GM19099 (cell line): ENCODE results near the gene FAM219B.
A peak's percentile ranks its signal among the peaks of the same experiment; 100 is the strongest.

Source experiments
- POLR2A ChIP-seq: IDR thresholded peaks from 3 replicates; pipeline ENCODE4 v1.6.1; 2011; ENCODE audit warnings: low read depth; ENCODE audit not compliant: insufficient read length; ENCODE audit errors: extremely low read depth

The FAM219B gene

DNA sequence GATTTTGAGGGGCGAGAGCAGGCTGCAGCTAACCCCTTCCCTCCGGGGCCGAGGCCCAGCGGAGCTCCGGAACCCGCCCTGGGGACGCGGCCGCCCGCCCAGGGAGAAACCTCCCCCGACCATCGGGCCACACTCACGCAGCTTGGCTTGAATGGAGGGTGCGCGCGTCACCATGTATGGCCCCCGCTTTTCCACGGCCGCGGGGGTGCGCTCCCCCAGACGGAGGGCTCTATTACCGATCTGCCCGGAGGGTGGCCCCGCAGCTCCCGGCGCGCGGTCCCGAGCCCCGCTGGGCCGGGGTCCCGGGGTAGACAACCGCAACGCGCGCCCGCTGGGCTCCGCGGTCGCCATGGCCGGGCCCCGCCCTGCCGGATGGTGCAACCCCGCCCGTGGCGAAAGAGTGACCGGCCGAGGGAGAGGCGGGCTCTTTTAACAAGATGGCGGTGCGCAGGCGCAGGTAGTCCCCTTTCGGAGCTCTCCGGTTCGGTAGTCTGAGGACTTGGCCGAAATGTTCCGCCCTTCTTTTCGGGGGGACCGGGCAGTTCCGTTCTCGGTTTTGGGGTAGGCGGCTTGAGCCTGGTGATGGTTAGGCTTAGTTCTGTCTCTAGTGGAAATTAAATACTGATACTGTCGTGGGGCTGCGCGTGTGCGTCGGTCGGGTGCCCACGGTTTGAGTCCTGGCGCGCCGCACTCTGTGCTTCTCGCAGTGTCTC, at the start of gene FAM219B:
FAM219B (minus strand) TSS at position 402 of the 713 bp plus-strand sequence; CDS start at position 351, 51 bp downstream.
- TF ChIP-seq POLR2A = peak; percentile 83

DNA sequence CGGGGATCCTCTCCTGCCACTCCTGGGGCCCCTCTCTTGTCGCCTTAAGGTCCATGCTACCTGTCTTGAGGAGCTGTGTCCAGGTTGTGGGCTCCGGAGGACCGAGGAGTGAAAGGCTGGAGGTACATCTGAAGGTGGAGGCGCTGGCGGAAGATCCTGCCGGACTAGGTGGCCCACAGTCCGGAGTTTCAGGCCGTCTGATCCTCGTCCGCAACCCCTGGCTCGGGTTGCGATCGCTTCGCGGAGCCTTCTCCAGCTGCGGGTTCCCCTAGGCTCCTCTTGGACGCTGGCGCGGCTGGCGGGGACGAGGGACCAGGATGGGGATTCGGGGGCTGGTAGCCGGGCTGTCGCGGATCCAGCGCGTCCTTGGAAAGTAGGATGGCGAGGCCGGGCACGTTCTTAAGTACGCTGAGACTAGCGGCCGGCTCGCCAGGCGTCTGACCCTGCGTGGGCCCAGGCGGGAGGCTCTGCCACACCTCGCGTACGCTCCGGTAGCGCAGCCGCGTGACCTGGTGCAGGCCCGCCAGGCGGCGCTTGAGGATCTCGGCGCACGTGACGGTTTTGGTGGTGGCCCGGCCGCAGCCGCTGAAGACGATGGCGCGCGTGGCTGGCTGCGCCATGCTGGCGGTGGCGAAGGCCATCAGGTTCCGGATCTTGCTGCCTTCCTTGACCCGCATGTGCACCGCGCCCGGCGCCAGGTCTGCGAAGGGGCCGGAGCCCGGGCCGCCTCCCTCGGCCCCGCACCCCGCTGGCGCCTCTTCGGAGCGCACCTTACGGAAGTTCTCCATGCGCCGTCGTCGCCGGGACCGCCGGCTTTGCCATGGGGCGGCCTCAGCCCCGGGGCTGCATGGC, 49.4 kb upstream of the FAM219B start:
- no peak for TF ChIP-seq POLR2A

DNA sequence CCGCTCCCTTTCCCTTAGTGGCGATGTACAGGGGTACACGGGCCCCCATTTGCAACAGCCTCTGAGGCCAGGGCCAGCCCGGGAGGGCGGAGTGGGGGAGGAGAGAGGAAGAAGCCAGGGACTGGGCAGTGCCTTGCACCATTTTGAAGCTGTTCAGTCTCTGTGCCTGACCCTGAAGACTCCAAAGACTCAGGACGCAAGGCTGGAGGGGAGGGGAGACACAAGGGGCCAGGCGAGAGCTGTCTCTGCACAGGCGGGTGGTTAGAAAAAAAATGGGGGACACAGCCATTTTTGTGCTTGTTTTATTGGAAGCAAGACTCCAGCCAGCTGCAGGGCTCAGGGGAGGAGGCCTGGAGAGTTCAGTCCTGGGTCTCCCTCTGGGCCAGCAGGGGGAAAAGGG, 48.4 kb upstream of the FAM219B start:
- no peak for TF ChIP-seq POLR2A

- no peak for TF ChIP-seq POLR2A
Observed at GRCh38 chr15:74954515-74954914, 47.9 kb upstream of the FAM219B start.

GRCh38 chr15:74951006-74951405, 44.4 kb upstream of the FAM219B start:
- TF ChIP-seq POLR2A = no peak

DNA sequence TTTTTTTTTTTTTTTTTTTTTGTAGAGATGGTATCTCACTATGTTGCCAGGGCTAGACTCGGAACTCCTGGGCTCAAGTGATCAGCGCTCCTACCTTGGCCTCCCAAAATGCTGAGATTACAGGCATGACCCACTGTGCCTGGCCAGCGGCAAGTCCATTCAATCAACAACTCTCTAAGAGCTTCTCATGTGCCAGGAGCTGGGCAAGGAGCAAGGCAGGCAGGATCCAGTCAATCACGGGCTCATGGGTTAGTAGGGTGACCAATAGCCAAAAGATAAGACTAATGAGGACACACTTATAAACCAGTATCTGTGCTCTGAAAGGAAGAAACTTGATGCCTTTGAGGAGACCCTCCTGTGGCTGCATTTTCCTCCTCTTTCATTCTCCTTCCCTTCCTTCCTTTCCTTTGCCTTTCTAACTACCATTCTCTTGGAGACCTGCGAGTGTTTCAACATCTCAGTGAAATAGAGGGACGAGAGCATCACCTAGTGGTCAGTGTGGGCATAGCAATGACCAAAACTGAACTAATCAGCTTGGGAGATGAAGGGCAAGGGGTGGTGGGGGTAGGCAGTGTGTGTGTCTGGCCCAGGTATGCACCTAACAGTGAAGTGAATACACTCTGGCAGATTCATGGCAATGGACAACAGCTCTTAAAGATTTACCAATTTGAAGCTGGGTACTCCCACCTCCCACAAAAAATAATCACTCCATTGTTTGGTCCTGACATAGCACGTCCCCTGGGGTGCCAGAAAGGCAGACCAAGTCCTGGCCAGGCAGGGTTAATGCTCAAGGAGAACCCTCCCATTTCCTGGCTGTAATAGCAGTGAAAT, 43.6 kb upstream of the FAM219B start:
- no peak for TF ChIP-seq POLR2A

DNA sequence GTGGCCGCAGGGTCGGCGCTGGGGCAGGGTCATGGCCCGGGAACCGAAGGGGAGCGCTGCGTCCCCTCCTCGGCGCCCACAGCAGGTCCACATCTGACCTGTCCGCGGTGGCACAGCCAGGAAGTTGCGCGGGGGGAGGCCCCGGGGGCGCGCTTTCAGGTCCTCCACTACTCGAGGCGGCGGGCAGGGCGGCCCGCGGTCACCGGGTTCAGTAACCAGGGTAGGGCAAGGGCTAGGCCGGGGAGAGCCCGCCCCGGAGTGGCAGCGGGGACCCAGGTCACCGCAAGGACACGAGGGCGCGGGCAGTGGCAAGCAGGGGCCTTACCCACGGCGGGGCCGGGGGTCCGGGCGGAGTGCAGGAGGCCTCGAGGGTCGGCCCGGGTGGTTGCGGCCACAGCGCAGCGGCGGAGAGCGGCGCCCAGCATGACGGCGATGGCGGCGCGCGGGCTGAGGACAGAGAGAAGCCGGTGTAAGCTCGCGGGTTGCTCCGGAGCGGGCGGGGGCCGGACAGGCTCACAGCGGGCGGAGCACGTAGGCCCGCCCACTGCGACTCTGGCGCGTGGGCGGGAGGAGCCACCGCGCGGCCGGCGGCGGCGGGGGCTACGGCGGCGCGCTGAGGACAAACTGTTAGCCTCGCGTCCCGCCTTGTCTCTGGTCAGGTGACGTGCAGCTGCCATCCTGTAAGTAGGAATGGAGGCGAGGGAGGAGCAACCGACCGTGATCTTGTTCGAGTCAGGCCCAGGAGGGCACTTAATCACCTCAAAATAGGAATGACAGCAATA, 31.1 kb upstream of the FAM219B start, which contains the start of gene COX5A:
COX5A (minus strand) TSS at position 484 of the 782 bp plus-strand sequence; CDS start at position 425, 59 bp downstream.
- TF ChIP-seq POLR2A = peak; percentile 93

DNA sequence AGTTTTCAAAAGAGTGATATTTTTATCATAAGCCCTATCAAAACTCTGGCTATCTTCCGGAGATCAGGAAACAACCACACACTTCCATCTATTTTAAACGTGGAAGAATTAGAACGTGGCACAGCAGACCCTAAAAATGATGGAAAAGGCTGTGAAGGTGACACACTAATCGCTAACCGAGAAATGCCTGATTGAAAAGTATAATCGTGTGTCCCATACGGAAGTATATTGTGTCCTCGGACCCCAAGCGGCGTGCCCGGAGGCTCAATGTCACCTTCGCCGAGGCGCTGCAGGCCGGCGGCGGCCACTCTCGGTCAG, 30.6 kb upstream of the FAM219B start:
- no peak for TF ChIP-seq POLR2A

DNA sequence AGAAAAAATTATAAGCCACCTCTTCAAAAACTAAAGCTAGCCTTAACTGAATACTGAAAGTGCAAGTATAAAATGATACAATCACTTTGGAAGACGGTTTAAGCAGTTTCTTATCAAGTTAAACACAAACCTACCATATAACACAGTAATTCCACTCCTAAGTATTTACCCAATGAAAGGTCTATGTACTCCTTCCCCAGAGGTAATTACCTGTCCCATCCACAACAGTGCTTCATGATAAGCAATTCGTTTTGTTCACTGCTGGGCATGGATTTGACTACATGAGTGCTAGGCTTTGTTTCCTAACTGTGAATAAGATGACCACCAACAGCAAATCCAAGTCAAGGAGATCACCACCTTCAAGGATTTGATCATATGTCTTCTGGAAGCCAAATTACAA, 26.9 kb upstream of the FAM219B start:
- TF ChIP-seq POLR2A = no peak

GRCh38 chr15:74928771-74929198, 22.1 kb upstream of the FAM219B start:
- no peak for TF ChIP-seq POLR2A

GRCh38 chr15:74924525-74924924, 17.9 kb upstream of the FAM219B start:
- TF ChIP-seq POLR2A = no peak

- no peak for TF ChIP-seq POLR2A
Observed at GRCh38 chr15:74920456-74920855, 13.8 kb upstream of the FAM219B start.

DNA sequence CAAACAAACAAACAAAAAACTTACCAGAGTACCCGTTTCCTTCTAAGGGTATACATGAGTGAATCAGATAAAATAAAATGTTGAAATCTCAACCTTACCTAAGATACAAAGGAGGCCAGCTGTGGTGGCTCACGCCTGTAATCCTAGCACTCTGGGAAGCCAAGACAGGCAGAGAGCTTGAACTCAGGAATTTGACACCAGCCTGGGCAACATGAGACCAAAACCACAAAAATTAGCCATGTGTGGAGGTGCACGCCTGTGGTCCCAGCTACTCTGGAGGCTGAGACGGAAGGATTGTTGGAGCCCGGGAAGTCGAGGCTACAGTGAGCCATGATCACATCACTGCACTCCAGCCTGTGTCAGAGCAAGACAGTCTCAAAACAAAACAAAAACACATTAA, 11.0 kb upstream of the FAM219B start:
- no peak for TF ChIP-seq POLR2A

DNA sequence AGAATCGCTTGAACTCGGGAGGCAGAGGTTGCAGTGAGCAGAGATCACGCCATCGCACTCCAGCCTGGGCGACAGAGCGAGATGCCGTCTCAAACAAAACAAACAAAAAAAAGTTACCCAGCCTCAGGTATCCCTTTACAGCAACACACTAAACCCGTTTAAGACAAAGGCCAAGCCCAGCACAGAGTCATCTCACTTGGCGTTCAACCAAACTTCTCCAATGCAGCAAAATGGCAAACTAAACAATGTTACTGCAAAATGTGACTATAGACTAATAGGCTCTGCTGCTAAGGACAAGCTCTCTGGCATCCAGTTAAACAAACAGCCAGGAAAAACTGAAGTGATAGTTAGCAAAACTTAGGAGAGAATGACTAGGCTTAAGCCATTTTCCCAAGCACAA, 6.4 kb upstream of the FAM219B start:
- TF ChIP-seq POLR2A = no peak
